OCI-LY1 (cell line): ENCODE data around the gene SRRM2.

ENCODE experiments used
- H2AFZ ChIP-seq: fragments of 200-600 bp; sonication (generic), shearing (Covaris generic); 2 replicates; pipeline ENCODE4 v1.6.0; 2014; ENCODE audit warnings: antibody characterized with exemption, mild to moderate bottlenecking, low read length
- H3F3A ChIP-seq: fragments of 200-600 bp; sonication (generic), shearing (Covaris generic); 2 replicates; pipeline ENCODE4 v1.6.0; 2014; ENCODE audit warnings: mild to moderate bottlenecking, antibody characterized with exemption, low read length, moderate library complexity; ENCODE audit not compliant: insufficient read depth
- H3K27ac ChIP-seq: fragments of 200-600 bp; sonication (generic); 2 replicates; pipeline ENCODE4 v1.5.1; 2014; ENCODE audit warnings: low read length, mixed run types, mild to moderate bottlenecking, low read depth; ENCODE audit not compliant: poor library complexity, severe bottlenecking
- H3K27me3 ChIP-seq: fragments of 200-600 bp; sonication (generic); 2 replicates; pipeline ENCODE4 v1.6.0; 2014; ENCODE audit warnings: antibody characterized with exemption, mild to moderate bottlenecking, low read length, moderate library complexity; ENCODE audit not compliant: insufficient read depth
- H3K36me3 ChIP-seq: fragments of 200-600 bp; sonication (generic); 2 replicates; pipeline ENCODE4 v1.6.1; 2014; ENCODE audit warnings: mild to moderate bottlenecking, antibody characterized with exemption, low read length, moderate library complexity, mixed read lengths; ENCODE audit not compliant: insufficient read depth
- H3K4me1 ChIP-seq: fragments of 200-600 bp; sonication (generic); 2 replicates; pipeline ENCODE4 v1.5.1; 2014; ENCODE audit warnings: mild to moderate bottlenecking, low read length, moderate library complexity; ENCODE audit not compliant: insufficient read depth, severe bottlenecking
- H3K4me2 ChIP-seq: fragments of 200-600 bp; sonication (generic), shearing (Covaris generic); 2 replicates; pipeline ENCODE4 v1.6.1; 2014; ENCODE audit warnings: low read length
- H3K4me3 ChIP-seq: fragments of 200-600 bp; sonication (generic); 2 replicates; pipeline ENCODE4 v1.5.1; 2014; ENCODE audit warnings: low read length, low read depth, mild to moderate bottlenecking, mixed read lengths; ENCODE audit not compliant: poor library complexity, severe bottlenecking
- H3K79me2 ChIP-seq: fragments of 200-600 bp; shearing (Covaris generic); 2 replicates; pipeline ENCODE4 v1.6.1; 2016; ENCODE audit warnings: mixed run types, low read length, mixed read lengths; ENCODE audit not compliant: insufficient read depth
- H3K9ac ChIP-seq: fragments of 200-600 bp; sonication (generic), shearing (Covaris generic); 2 replicates; pipeline ENCODE4 v1.6.1; 2014; ENCODE audit warnings: mild to moderate bottlenecking, low read length, mixed read lengths
- H3K9me2 ChIP-seq: fragments of 200-600 bp; sonication (generic), shearing (Covaris generic); 2 replicates; pipeline ENCODE4 v1.6.1; 2014; ENCODE audit warnings: low read depth, mild to moderate bottlenecking, low read length, mixed read lengths
- H3K9me3 ChIP-seq: fragments of 200-600 bp; shearing (Covaris generic); 2 replicates; pipeline ENCODE4 v1.6.1; 2014; ENCODE audit warnings: low read length, mixed read lengths
- H4K20me1 ChIP-seq: fragments of 200-600 bp; sonication (generic), shearing (Covaris generic); 2 replicates; pipeline ENCODE4 v1.6.0; 2016; ENCODE audit warnings: mild to moderate bottlenecking, low read length; ENCODE audit not compliant: insufficient read depth
- CTCF ChIP-seq: fragments of 200-600 bp; sonication (generic), shearing (Covaris generic); IDR thresholded peaks from 2 replicates; pipeline ENCODE4 v1.5.1; 2017; ENCODE audit warnings: mild to moderate bottlenecking, antibody characterized with exemption, low read length, moderate library complexity, mixed read lengths
- EZH2 ChIP-seq: fragments of 200-600 bp; sonication (generic), shearing (Covaris generic); IDR thresholded peaks from 2 replicates; pipeline ENCODE4 v1.8.0; 2017; ENCODE audit warnings: borderline replicate concordance, mixed run types, mild to moderate bottlenecking, antibody characterized with exemption, low read length, moderate library complexity, mixed read lengths

Gene SRRM2

GRCh38 chr16:2777231-2777902, 24.9 kb downstream of the SRRM2 start, which contains the start of gene ELOB:
Gene ELOB (minus strand): TSS chr16:2777280. CDS start chr16:2777239, 41 bp downstream.
- peaks cover 24% of the 10 kb centered on the region for H3K4me1 ChIP-seq
- peak within 1 kb of the TSS; percentile 76 for H3K27ac ChIP-seq
- H4K20me1 ChIP-seq: no peaks in the 10 kb centered on the region
- TF ChIP-seq CTCF: no peak
- no peak for TF ChIP-seq EZH2
- H2AFZ ChIP-seq: no peak within 1 kb of the TSS
- H3F3A ChIP-seq: no peaks in the 10 kb centered on the region
- H3K36me3 ChIP-seq: peaks cover 25% of the 10 kb centered on the region
- no peaks in the 10 kb centered on the region for H3K27me3 ChIP-seq
- peak within 1 kb of the TSS; percentile 94 for H3K4me3 ChIP-seq
- H3K9me3 ChIP-seq: no peaks in the 10 kb centered on the region
- H3K9ac ChIP-seq: peak within 1 kb of the TSS; percentile 98
- H3K79me2 ChIP-seq: peaks cover 14% of the 10 kb centered on the region
- peak within 1 kb of the TSS; percentile 99 for H3K4me2 ChIP-seq
- H3K9me2 ChIP-seq: no peaks in the 10 kb centered on the region

GRCh38 chr16:2777903-2778629, 25.6 kb downstream of the SRRM2 start:
- Histone ChIP-seq H3K9me2 (no peaks in the 10 kb centered on the region), H3K79me2 (peaks cover 14% of the 10 kb centered on the region), H2AFZ (no peak overlapping the region)

GRCh38 chr16:2778630-2778958, 26.2 kb downstream of the SRRM2 start:
- no peaks in the 10 kb centered on the region for H3K9me2 ChIP-seq
- peak overlapping the region; percentile 97 for H3K4me2 ChIP-seq
- no peaks in the 10 kb centered on the region for H4K20me1 ChIP-seq
- peak overlapping the region; percentile 93 for H3K4me3 ChIP-seq
- H3K36me3 ChIP-seq: peaks cover 13% of the 10 kb centered on the region
- no peak for TF ChIP-seq EZH2
- TF ChIP-seq CTCF: no peak
- no peak overlapping the region for H2AFZ ChIP-seq
- H3K9me3 ChIP-seq: no peaks in the 10 kb centered on the region
- no peaks in the 10 kb centered on the region for H3F3A ChIP-seq
- peaks cover 14% of the 10 kb centered on the region for H3K79me2 ChIP-seq
- H3K27me3 ChIP-seq: no peaks in the 10 kb centered on the region
- H3K4me1 ChIP-seq: peaks cover 24% of the 10 kb centered on the region
- H3K27ac ChIP-seq: no peak overlapping the region
- peak overlapping the region; percentile 98; the same call in 1 of the 2 replicates for H3K9ac ChIP-seq

More at GRCh38 chr16:2777903-2778629, 25.6 kb downstream of the SRRM2 start:
- Histone ChIP-seq H3F3A (no peaks in the 10 kb centered on the region), H3K36me3 (peaks cover 19% of the 10 kb centered on the region), H3K27me3 (no peaks in the 10 kb centered on the region), H4K20me1 (no peaks in the 10 kb centered on the region), H3K4me2 (peak overlapping the region; percentile 97), H3K9me3 (no peaks in the 10 kb centered on the region), H3K27ac (peak overlapping the region; percentile 76), H3K4me3 (peak overlapping the region; percentile 93), H3K9ac (peak overlapping the region; percentile 98), H3K4me1 (peaks cover 24% of the 10 kb centered on the region)
- TF ChIP-seq EZH2 (no peak), CTCF (no peak)
